ENCODE measurements around the gene RPL15. TPM values are rescaled to one million over a fixed set of nuclear protein-coding genes. Genes with fewer than 3 reads are reported as not detected.
A peak's percentile ranks its signal among the peaks of the same experiment; 100 is the strongest.
"Not testable (repeated sequence)": the region's sequence is repeated elsewhere in the genome, so short reads cannot be mapped to it uniquely, and the experiment has no call there.

RPL15 gene
- total and polyA plus RNA-seq, 2 of the 13 experiments (the other 11 are each of a cell fraction or from before 2014, with no cell fraction given): 1,297 to 3,693 TPM

DNA sequence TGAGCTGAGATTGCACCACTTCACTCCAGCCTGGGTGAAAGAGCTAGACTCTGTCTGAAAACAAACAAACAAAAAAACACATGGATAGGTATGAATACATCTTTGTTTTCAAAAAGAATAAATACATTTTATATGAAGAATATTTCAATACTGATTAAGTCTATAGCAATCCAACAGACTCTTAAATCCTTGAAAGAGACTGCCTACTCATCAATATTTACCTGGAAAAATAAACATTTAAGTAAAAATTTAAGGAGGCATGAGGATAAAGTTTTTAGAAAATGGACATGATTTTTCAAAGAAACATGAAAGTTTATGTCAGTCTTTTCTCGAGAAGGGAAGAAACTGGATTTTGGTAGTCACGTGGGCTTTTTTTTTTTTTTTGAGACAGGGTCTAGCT is 5.5 kb upstream of the RPL15 start:
- ChIA-PET POLR2A (no interaction called here), CTCF (ENCODE audit: low intra/inter-chr PET ratio, low total read pairs) (no interaction called here)
- Histone ChIP-seq H3K9ac (ENCODE audit: insufficient read depth, low read depth, low read length) (no peak overlapping the region), H4K20me1 (ENCODE audit: insufficient read depth, low read length) (peaks cover 9% of the 10 kb centered on the region), H3K79me2 (ENCODE audit: insufficient read depth, low read length) (peaks cover 34% of the 10 kb centered on the region), H3K9me3 (ENCODE audit: low read length) (no peaks in the 10 kb centered on the region), H3K27me3 (ENCODE audit: control insufficient read depth in 1 of 2, insufficient read depth in 2 of 2, low read length in 2 of 2) (no peaks in the 10 kb centered on the region; a peak in 1 of 5 replicates), H3K27ac (ENCODE audit: extremely low read length, insufficient read depth, low read length) (no peak overlapping the region), H3K36me3 (replicated peaks in 1 of 2; ENCODE audit: control insufficient read depth in 1 of 2, insufficient read depth in 2 of 2, low read length in 2 of 2) (peaks cover 0 to 21% of the 10 kb centered on the region in 2 experiments; a peak in 1 of 5 replicates), H3K4me2 (ENCODE audit: low read depth, low read length) (no peak overlapping the region), H2AFZ (ENCODE audit: low read length) (no peak overlapping the region), H3K4me3 (replicated peaks in 1 of 3; ENCODE audit: insufficient read depth in 1 of 3, low read depth in 2 of 3, low read length in 3 of 3) (no peak overlapping the region), H3K4me1 (ENCODE audit: insufficient read depth, low read length) (peaks cover 24% of the 10 kb centered on the region)
- no peak for ATAC-seq
- WGBS (ENCODE audit: low lambda C conversion rate): 94% methylated on average over 2 of the region's 2 CpGs
- FAIRE-seq: no peak
- no TSS peak for BruUV-seq (replicated peaks)
- TF ChIP-seq ZBTB42 (CRISPR knock-in tag; IDR thresholded peaks at IDR 0.05) (no peak), TBL1XR1 (IDR thresholded peaks at IDR 0.05; ENCODE audit: borderline replicate concordance, low read length, partially characterized antibody) (no peak), SNAPC4 (CRISPR knock-in tag; IDR thresholded peaks at IDR 0.05) (no peak), MAFK (conservative IDR thresholded peaks at IDR 0.05 in 1 of 2, IDR thresholded peaks at IDR 0.05 in 1 of 2; ENCODE audit: low read length in 2 of 2) (peak in 1 of 2 experiments; percentile 58; a peak in 2 of 4 replicates), ZNF644 (CRISPR knock-in tag; IDR thresholded peaks at IDR 0.05; ENCODE audit: low read depth) (no peak), ZNF749 (CRISPR knock-in tag; IDR thresholded peaks at IDR 0.05; ENCODE audit: borderline replicate concordance) (no peak), ZNF44 (CRISPR knock-in tag; IDR thresholded peaks at IDR 0.05) (no peak)
- TF ChIP-seq, protein P1, sequence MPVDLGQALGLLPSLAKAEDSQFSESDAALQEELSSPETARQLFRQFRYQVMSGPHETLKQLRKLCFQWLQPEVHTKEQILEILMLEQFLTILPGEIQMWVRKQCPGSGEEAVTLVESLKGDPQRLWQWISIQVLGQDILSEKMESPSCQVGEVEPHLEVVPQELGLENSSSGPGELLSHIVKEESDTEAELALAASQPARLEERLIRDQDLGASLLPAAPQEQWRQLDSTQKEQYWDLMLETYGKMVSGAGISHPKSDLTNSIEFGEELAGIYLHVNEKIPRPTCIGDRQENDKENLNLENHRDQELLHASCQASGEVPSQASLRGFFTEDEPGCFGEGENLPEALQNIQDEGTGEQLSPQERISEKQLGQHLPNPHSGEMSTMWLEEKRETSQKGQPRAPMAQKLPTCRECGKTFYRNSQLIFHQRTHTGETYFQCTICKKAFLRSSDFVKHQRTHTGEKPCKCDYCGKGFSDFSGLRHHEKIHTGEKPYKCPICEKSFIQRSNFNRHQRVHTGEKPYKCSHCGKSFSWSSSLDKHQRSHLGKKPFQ (CRISPR knock-in tag; IDR thresholded peaks at IDR 0.05; ENCODE audit: insufficient replicate concordance): no peak
- intact Hi-C loops (cut with micrococcal nuclease; ENCODE audit: unreplicated experiment) (no loop called here), in situ Hi-C loops (cut with HindIII; ENCODE audit: extremely low pct_ligation_motif_present, low pct_unique_long_range_greater_than_20kb) (no loop called here)
- no peak for DNase-seq (ENCODE audit: low spot score)

GRCh38 chr3:23912335-23912734 is 4.6 kb upstream of the RPL15 start:
- H3K4me1 ChIP-seq (ENCODE audit: insufficient read depth, low read length): peaks cover 24% of the 10 kb centered on the region
- FAIRE-seq; BruUV-seq (replicated peaks); H3K4me3 ChIP-seq (replicated peaks in 1 of 3; ENCODE audit: insufficient read depth in 1 of 3, low read depth in 2 of 3, low read length in 3 of 3); H3K27ac ChIP-seq (ENCODE audit: extremely low read length, insufficient read depth, low read length); CTCF ChIA-PET (ENCODE audit: low intra/inter-chr PET ratio, low total read pairs); H2AFZ ChIP-seq (ENCODE audit: low read length); H3K27me3 ChIP-seq (ENCODE audit: control insufficient read depth in 1 of 2, insufficient read depth in 2 of 2, low read length in 2 of 2); H3K9me3 ChIP-seq (ENCODE audit: low read length); intact Hi-C loops (cut with micrococcal nuclease; ENCODE audit: unreplicated experiment); in situ Hi-C loops (cut with HindIII; ENCODE audit: extremely low pct_ligation_motif_present, low pct_unique_long_range_greater_than_20kb); DNase-seq (ENCODE audit: low spot score); POLR2A ChIA-PET; H3K9ac ChIP-seq (ENCODE audit: insufficient read depth, low read depth, low read length); ATAC-seq; H4K20me1 ChIP-seq (ENCODE audit: insufficient read depth, low read length); H3K4me2 ChIP-seq (ENCODE audit: low read depth, low read length): not testable (repeated sequence)
- H3K36me3 ChIP-seq (replicated peaks in 1 of 2; ENCODE audit: control insufficient read depth in 1 of 2, insufficient read depth in 2 of 2, low read length in 2 of 2): peaks cover 0 to 18% of the 10 kb centered on the region in 2 experiments; a peak in 1 of 5 replicates
- H3K79me2 ChIP-seq (ENCODE audit: insufficient read depth, low read length): peaks cover 38% of the 10 kb centered on the region
- WGBS (ENCODE audit: low lambda C conversion rate): 90% methylated on average over 3 of the region's 3 CpGs
